A549 (cell line): Measurements from ENCODE around the gene DDX10. TPM values are rescaled to one million over a fixed set of nuclear protein-coding genes. Genes with fewer than 3 reads are reported as not detected.

Experiments used
- ATAC-seq, 2 experiments: fragments of 200-7000 bp in 1 of 2; fragments of >200 bp in 1 of 2; cut with Nextera tagmentation in 1 of 2; cut with Tn5 transposase in 1 of 2; 3 replicates each; pipeline versions ENCODE4 v1.8.0 to v1.9.1; 2018 to 2020; ENCODE audit warnings: mild to moderate bottlenecking in 1 of 2, moderate library complexity in 1 of 2
- CTCF ChIA-PET: fragments of 300-600 bp; sonication (Branson Sonifier 250); formaldehyde crosslinking; extraction: SDS; loops from one replicate; lab custom pipeline; 2021; ENCODE audit warnings: antibody characterized with exemption, inconsistent platforms; lab: Yijun Ruan, JAX
- POLR2A ChIA-PET: fragments of 350-600 bp; formaldehyde crosslinking; extraction: SDS; loops from one replicate; lab custom pipeline; 2021; ENCODE audit warnings: antibody characterized with exemption, inconsistent platforms; lab: Yijun Ruan, JAX
- DNase-seq, 2 experiments: peaks; one replicate each; pipeline versions ENCODE4 v3.0.0 to v3.0.0-alpha.2; 2011 to 2016; ENCODE audit warnings: low read depth in 1 of 2, low spot score in 1 of 2
- FAIRE-seq: peaks from 2 replicates; lab custom pipeline; 2011; peaks lifted over from hg19 to GRCh38; lab: Jason Lieb, UNC
- H3K27ac ChIP-seq, 2 experiments: fragments of >200 bp; sonication (Bioruptor Twin); formaldehyde crosslinking; 3 replicates each; pipeline ENCODE4 v1.5.1; 2016 to 2017
- H3K4me1 ChIP-seq: fragments of >200 bp; sonication (Bioruptor Twin); formaldehyde crosslinking; 3 replicates; pipeline ENCODE4 v1.6.1; 2016
- H3K4me2 ChIP-seq: fragments of >200 bp; sonication (Bioruptor Twin); formaldehyde crosslinking; 3 replicates; pipeline ENCODE4 v1.6.1; 2016
- H3K4me3 ChIP-seq: fragments of >200 bp; sonication (Bioruptor Twin); formaldehyde crosslinking; 3 replicates; pipeline ENCODE4 v1.5.1; 2016
- H3K9me3 ChIP-seq: fragments of >200 bp; sonication (Bioruptor Twin); formaldehyde crosslinking; 3 replicates; pipeline ENCODE4 v1.6.1; 2016
- BCL3 ChIP-seq: fragments of >200 bp; sonication (Bioruptor Twin); formaldehyde crosslinking; IDR thresholded peaks from 3 replicates; pipeline ENCODE4 v1.6.1; 2016
- CEBPB ChIP-seq, 2 experiments: fragments of >200 bp in 1 of 2; sonication (Bioruptor Twin) in 1 of 2; formaldehyde crosslinking in 1 of 2; IDR thresholded peaks; 2 replicates each; pipeline ENCODE4 v1.6.1; 2012 to 2016
- E2F6 ChIP-seq: IDR thresholded peaks from 2 replicates; pipeline ENCODE4 v1.6.1; 2012; ENCODE audit warnings: low read depth, borderline replicate concordance
- EHF ChIP-seq: fragments of 250-450 bp; sonication (Bioruptor Pico); IDR thresholded peaks from 2 replicates; pipeline ENCODE4 v1.5.0; 2020; ENCODE audit warnings: mild to moderate bottlenecking
- ELK1 ChIP-seq: fragments of 150-350 bp; IDR thresholded peaks from 2 replicates; pipeline ENCODE4 v1.6.1; 2014; ENCODE audit warnings: low read depth, mild to moderate bottlenecking, low read length
- GATA3 ChIP-seq: IDR thresholded peaks from 2 replicates; pipeline ENCODE4 v1.6.1; 2012; ENCODE audit warnings: borderline replicate concordance
- HEYL ChIP-seq: fragments of 250-450 bp; sonication (Bioruptor Pico); IDR thresholded peaks from 2 replicates; pipeline ENCODE4 v1.8.0; 2021; ENCODE audit warnings: mild to moderate bottlenecking, moderate library complexity
- HMGXB4 ChIP-seq: fragments of 250-450 bp; sonication (Bioruptor Pico); IDR thresholded peaks from 2 replicates; pipeline ENCODE4 v1.5.0; 2021; ENCODE audit warnings: mild to moderate bottlenecking, moderate library complexity, borderline replicate concordance
- HOXB5 ChIP-seq: fragments of 250-450 bp; sonication (Bioruptor Pico); IDR thresholded peaks from 2 replicates; pipeline ENCODE4 v1.5.0; 2020; ENCODE audit warnings: mild to moderate bottlenecking, moderate library complexity
- MAFK ChIP-seq: fragments of 450-650 bp; IDR thresholded peaks from 2 replicates; pipeline ENCODE4 v1.6.1; 2014; ENCODE audit not compliant: partially characterized antibody
- MAX ChIP-seq: IDR thresholded peaks from 2 replicates; pipeline ENCODE4 v1.6.1; 2012
- MAZ ChIP-seq: fragments of 150-350 bp; IDR thresholded peaks from 2 replicates; pipeline ENCODE4 v1.6.1; 2014; ENCODE audit warnings: antibody characterized with exemption, low read depth, low read length, borderline replicate concordance
- MYC ChIP-seq: IDR thresholded peaks from 2 replicates; pipeline ENCODE4 v1.6.1; 2012; ENCODE audit warnings: mild to moderate bottlenecking, inconsistent platforms, low read length, improper control_type of control experiment, borderline replicate concordance
- NFE2L2 ChIP-seq: fragments of 150-350 bp; conservative IDR thresholded peaks from 2 replicates; pipeline ENCODE4 v1.6.1; 2014; ENCODE audit warnings: low read length
- PHF8 ChIP-seq: fragments of 200-600 bp; sonication (generic); IDR thresholded peaks from 2 replicates; pipeline ENCODE4 v1.6.1; 2016; ENCODE audit warnings: low read depth, mild to moderate bottlenecking, antibody characterized with exemption, moderate library complexity, borderline replicate concordance
- RCOR1 ChIP-seq: fragments of 150-350 bp; IDR thresholded peaks from 2 replicates; pipeline ENCODE4 v1.6.1; 2014; ENCODE audit warnings: antibody characterized with exemption, low read length, low read depth
- RFX5 ChIP-seq: fragments of 450-650 bp; IDR thresholded peaks from 2 replicates; pipeline ENCODE4 v1.7.1; 2014; ENCODE audit warnings: antibody characterized with exemption, mild to moderate bottlenecking, moderate library complexity
- RNF2 ChIP-seq: fragments of 200-600 bp; sonication (generic); IDR thresholded peaks from 2 replicates; pipeline ENCODE4 v1.6.1; 2016; ENCODE audit warnings: low read depth, mild to moderate bottlenecking, antibody characterized with exemption, moderate library complexity, borderline replicate concordance
- SMC3 ChIP-seq: fragments of >200 bp; sonication (Bioruptor Twin); formaldehyde crosslinking; IDR thresholded peaks from 3 replicates; pipeline ENCODE4 v1.6.1; 2018; ENCODE audit warnings: inconsistent platforms
- TFCP2L1 ChIP-seq: fragments of 250-450 bp; sonication (Bioruptor Pico); IDR thresholded peaks from 2 replicates; pipeline ENCODE4 v1.5.0; 2021; ENCODE audit warnings: mild to moderate bottlenecking
- USF2 ChIP-seq: fragments of 450-650 bp; IDR thresholded peaks from 2 replicates; pipeline ENCODE4 v1.6.1; 2014; ENCODE audit warnings: antibody characterized with exemption
- ZFP36 ChIP-seq: fragments of 450-650 bp; IDR thresholded peaks from 2 replicates; pipeline ENCODE4 v1.6.1; 2014; ENCODE audit warnings: borderline replicate concordance; ENCODE audit not compliant: partially characterized antibody
- ZNF302 ChIP-seq: fragments of 250-450 bp; sonication (Bioruptor Pico); IDR thresholded peaks from 2 replicates; pipeline ENCODE4 v1.9.0; 2021; ENCODE audit warnings: inconsistent platforms, mild to moderate bottlenecking, moderate library complexity
- WGBS: methylation state at CpG from one replicate; pipeline ENCODE4 v1.1.6; 2017; ENCODE audit errors: missing lambda C conversion rate; 5-methylcytosine and 5-hydroxymethylcytosine counted together
- polyA plus RNA-seq, 4 experiments: library from polyadenylated mRNA; depleted of rRNA in 3 of 4; stranded (reverse); fragments of >200 nt; fragmentation: RNase III in 1 of 4; extraction: RNeasy Plus Mini Kit Qiagen cat#74134 plus additional on column Dnase treatment in 1 of 4; gene quantifications; 2 replicates in 3 of 4; 3 replicates in 1 of 4; pipeline ENCODE4 v1.2.3, GENCODE V29; 2011 to 2017

The DDX10 gene
- polyA plus RNA-seq, 2 of the 4 experiments (the other 2 are of a cell fraction) = 46.0 to 189 TPM

GRCh38 chr11:108914211-108914610 lies 249.3 kb downstream of the DDX10 start:
- no peak overlapping the region; the same call in 2 of the 3 replicates for H3K4me2 ChIP-seq
- H3K9me3 ChIP-seq = no peaks in the 10 kb centered on the region
- no peak for DNase-seq
- ChIA-PET POLR2A (interaction anchor here (0.6 kb wide), 1 partner anchor 34 kb away, joined by 3 read pairs; no protein-coding TSS in a partner anchor), CTCF (no interaction called here)
- FAIRE-seq = no peak
- peaks cover 40% of the 10 kb centered on the region for H3K4me1 ChIP-seq
- 90% methylated on average over 2 of the region's 2 CpGs for WGBS
- H3K27ac ChIP-seq = no peak overlapping the region
- ATAC-seq = no peak
- TF ChIP-seq HOXB5 (CRISPR knock-in tag) (no peak), BCL3 (no peak), RFX5 (no peak), RCOR1 (no peak), ELK1 (no peak), MAX (no peak), MYC (no peak), NFE2L2 (no peak), GATA3 (no peak), MAZ (no peak), PHF8 (no peak), HEYL (CRISPR knock-in tag) (no peak), RNF2 (no peak)
- TF ChIP-seq, all 56 proteins: peak for 0
- H3K4me3 ChIP-seq = no peak overlapping the region

GRCh38 chr11:108914981-108915380 lies 250.1 kb downstream of the DDX10 start:
- no peak overlapping the region for H3K4me3 ChIP-seq
- FAIRE-seq (no peak), DNase-seq (no peak), ATAC-seq (peak in 1 of 2 experiments; percentile 24; a peak in 1 of 6 replicates)
- H3K9me3 ChIP-seq = no peaks in the 10 kb centered on the region
- 0 out of 6 replicates have a peak overlapping the region, but pooled peaks of 1 of the 2 experiments have one; percentile 52 for H3K27ac ChIP-seq
- TF ChIP-seq CEBPB (IDR thresholded peaks at IDR 0.05) (peak in 1 of 2 experiments; percentile 57; a peak in 1 of 4 replicates), TFCP2L1 (CRISPR knock-in tag) (no peak)
- peak overlapping the region; percentile 51; the same call in 2 of the 3 replicates for H3K4me2 ChIP-seq
- H3K4me1 ChIP-seq = peaks cover 40% of the 10 kb centered on the region
- ChIA-PET CTCF (interaction anchor here (1.6 kb wide), 1 partner anchor 11 kb away, joined by 7 read pairs; no protein-coding TSS in a partner anchor), POLR2A (no interaction called here)

GRCh38 chr11:108915666-108916065 lies 250.8 kb downstream of the DDX10 start:
- ChIA-PET POLR2A (no interaction called here), CTCF (interaction anchor here (1.6 kb wide), 1 partner anchor 10 kb away, joined by 7 read pairs; no protein-coding TSS in a partner anchor)
- H3K4me2 ChIP-seq = peak overlapping the region; percentile 51
- peaks cover 40% of the 10 kb centered on the region for H3K4me1 ChIP-seq
- no peak for FAIRE-seq
- TF ChIP-seq SMC3 = no peak
- TF ChIP-seq ELK1 = no peak
- TF ChIP-seq E2F6 = no peak
- no peak for TF ChIP-seq HMGXB4 (CRISPR knock-in tag)
- no peak for TF ChIP-seq USF2
- no peak for TF ChIP-seq ZNF302 (CRISPR knock-in tag)
- no peak for TF ChIP-seq EHF (CRISPR knock-in tag)
- no peak for TF ChIP-seq NFE2L2
- TF ChIP-seq ZFP36 = no peak
- no peak for TF ChIP-seq MAFK
- no peak for TF ChIP-seq HEYL (CRISPR knock-in tag)
- no peak overlapping the region for H3K27ac ChIP-seq
- no peak for ATAC-seq
- WGBS = 51% methylated on average over 2 of the region's 2 CpGs
- H3K4me3 ChIP-seq = no peak overlapping the region
- H3K9me3 ChIP-seq = no peaks in the 10 kb centered on the region
- DNase-seq = no peak
